ENCODE measurements around the gene USH1G. TPM values are rescaled to one million over a fixed set of nuclear protein-coding genes. Genes with fewer than 3 reads are reported as not detected.

The USH1G gene
- total RNA-seq, 4 donors from 2014 or later = not detected

- TF ChIP-seq CTCF (IDR thresholded peaks at IDR 0.05; ENCODE audit: low read depth) = no peak
Observed at GRCh38 chr17:74952431-74953133, 29.5 kb upstream of the USH1G start.

- TF ChIP-seq CTCF (IDR thresholded peaks at IDR 0.05; ENCODE audit: low read depth) = no peak
Observed at GRCh38 chr17:74951680-74952421, 28.8 kb upstream of the USH1G start.

- TF ChIP-seq CTCF (IDR thresholded peaks at IDR 0.05; ENCODE audit: low read depth) = no peak
Observed at GRCh38 chr17:74951065-74951464, 28.0 kb upstream of the USH1G start.

GRCh38 chr17:74950207-74950606, 27.2 kb upstream of the USH1G start:
- TF ChIP-seq CTCF (IDR thresholded peaks at IDR 0.05; ENCODE audit: low read depth) = no peak

GRCh38 chr17:74949455-74950115, 26.5 kb upstream of the USH1G start:
- TF ChIP-seq CTCF (IDR thresholded peaks at IDR 0.05; ENCODE audit: low read depth) = no peak

- no peak for TF ChIP-seq CTCF (IDR thresholded peaks at IDR 0.05; ENCODE audit: low read depth)
Observed at GRCh38 chr17:74947041-74947754, 24.1 kb upstream of the USH1G start.
